ENCODE measurements around the gene TXNDC2.
A peak's percentile ranks its signal among the peaks of the same experiment; 100 is the strongest.

The TXNDC2 gene

DNA sequence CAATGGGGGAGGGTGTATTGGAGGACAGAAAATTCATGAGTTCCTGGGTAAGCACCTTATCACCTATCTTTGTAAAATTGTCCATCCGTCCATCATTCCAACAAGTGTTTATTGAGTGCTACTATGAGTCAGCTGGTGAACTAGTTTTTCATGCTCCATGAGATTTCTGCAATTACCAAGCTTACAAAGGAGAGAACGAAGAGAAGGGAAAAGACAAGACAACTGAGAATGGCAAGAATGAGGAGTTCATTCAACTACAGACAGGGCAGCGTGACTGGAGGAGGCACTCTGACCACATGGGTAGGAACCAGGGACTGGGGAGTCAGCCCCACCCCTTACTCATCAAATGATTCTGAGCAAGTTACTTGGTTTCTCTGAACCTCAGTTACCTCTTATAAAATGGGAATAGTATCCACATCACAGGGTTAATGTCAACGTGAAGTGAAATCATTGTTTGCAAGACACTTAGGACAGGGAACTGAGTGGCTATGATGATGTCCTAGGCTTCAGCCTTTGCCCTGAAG lies 18.6 kb upstream of the TXNDC2 start:
- DNase-seq (ENCODE audit: low read depth) = no peak
- H3K4me3 ChIP-seq (ENCODE audit: low read length) = no peak overlapping the region
- TF ChIP-seq, protein P1, sequence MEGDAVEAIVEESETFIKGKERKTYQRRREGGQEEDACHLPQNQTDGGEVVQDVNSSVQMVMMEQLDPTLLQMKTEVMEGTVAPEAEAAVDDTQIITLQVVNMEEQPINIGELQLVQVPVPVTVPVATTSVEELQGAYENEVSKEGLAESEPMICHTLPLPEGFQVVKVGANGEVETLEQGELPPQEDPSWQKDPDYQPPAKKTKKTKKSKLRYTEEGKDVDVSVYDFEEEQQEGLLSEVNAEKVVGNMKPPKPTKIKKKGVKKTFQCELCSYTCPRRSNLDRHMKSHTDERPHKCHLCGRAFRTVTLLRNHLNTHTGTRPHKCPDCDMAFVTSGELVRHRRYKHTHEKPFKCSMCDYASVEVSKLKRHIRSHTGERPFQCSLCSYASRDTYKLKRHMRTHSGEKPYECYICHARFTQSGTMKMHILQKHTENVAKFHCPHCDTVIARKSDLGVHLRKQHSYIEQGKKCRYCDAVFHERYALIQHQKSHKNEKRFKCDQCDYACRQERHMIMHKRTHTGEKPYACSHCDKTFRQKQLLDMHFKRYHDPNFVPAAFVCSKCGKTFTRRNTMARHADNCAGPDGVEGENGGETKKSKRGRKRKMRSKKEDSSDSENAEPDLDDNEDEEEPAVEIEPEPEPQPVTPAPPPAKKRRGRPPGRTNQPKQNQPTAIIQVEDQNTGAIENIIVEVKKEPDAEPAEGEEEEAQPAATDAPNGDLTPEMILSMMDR (conservative IDR thresholded peaks at IDR 0.05; ENCODE audit: low read depth, low read length) = no peak

DNA sequence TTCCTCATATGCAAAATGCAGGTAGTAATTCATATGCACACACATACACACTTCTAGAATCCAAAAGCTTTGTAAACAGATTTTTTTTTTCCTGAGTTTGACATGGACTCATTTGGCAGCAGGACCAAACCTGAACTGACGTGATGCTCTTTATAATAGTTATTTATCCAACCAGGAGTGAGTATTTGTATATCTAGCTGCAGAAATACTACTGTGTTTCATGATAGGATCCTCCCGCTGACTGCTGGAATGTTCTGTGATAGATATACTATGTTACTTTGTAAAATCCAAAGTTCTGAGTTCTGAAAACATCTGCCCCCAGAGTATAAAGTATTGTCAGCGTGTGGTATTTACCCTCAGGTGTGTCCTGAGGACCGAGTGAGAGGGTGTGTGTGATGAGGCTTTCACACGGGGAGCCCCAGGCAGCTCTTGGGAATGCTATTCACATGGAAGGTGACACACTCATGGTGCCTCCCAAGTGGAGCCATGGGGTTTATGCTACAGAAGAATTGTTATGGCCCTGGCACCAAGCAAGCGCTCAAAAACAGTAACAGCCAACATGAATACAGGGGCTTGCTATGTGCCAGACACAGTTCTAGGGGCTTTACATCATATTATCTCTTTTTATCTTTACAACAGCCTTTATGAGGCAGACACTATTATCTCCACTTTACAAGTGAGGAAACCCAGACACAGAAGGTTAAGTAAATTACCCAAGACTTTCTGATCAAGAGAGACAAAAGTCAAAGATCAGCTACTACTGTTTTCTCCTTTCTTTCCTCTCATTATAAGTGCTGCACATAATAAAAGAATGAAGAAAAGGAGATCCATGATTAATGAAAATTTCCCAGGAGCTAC lies 16.7 kb upstream of the TXNDC2 start:
- no peak overlapping the region for H3K4me3 ChIP-seq (ENCODE audit: low read length)
- TF ChIP-seq, protein P1 (conservative IDR thresholded peaks at IDR 0.05; ENCODE audit: low read depth, low read length) = no peak
- no peak for DNase-seq (ENCODE audit: low read depth)

DNA sequence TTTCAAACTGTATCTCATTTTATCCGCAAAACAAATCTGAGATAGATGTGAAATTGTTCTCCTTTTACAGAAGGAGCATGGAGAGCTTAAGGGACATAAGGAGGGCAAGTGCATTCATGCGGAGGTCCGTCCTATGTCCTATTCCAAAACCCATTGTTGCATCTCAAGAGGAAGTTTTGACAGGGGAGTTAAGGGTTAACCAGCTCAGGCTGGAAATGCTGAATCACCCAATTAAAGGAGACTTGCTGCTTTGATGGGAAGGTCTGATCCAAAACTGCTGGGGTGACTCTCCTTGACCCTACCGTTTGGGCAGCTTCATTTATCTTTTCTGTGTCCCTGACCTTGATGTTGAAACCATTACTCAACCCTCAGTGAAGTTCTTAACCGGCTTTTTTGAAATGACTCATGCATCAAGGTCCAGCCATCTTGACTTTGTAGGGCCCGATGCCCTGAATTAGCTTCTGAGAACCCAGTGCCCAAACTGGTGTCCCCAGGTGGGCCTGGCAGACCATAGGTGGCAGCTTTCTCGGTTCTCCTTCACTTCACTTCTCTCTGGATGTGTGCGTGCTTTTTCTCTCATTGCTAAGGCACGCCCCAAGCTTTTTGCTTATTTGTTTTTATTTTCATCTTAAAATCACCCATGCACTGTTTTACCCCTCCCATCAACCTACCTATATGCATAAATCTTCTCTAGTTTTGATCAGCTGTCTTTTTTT lies 15.9 kb upstream of the TXNDC2 start:
- TF ChIP-seq, protein P1 (conservative IDR thresholded peaks at IDR 0.05; ENCODE audit: low read depth, low read length) = no peak
- H3K4me3 ChIP-seq (ENCODE audit: low read length) = no peak overlapping the region
- DNase-seq (ENCODE audit: low read depth) = peak; percentile 12

DNA sequence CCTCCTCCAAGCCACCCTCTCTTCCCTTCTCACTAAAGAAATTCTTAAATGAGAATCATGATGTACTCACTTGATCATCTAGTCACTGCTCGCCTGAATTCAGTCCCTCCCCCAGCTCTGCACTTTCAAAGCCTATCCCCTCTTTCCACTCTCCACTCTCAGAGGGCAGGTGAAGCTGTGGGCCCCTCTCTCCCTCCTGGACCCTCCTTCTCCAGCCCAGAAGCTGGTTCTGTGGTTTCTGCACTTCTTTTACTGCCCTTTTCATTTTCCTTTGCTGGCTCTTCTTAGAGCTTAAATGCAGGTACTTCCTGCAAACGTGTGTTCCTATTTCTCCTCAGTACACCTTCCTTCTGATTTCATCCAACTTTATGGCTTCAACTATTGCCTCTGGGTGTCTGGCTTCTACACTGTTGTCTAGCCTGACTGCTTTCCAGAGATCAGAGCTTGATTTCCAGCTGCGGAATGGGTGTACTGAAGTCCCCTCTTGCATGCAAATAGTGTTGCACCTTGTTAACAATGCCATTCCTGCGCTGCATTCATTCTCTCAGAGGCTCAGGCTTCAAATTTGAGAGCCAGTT lies 15.3 kb upstream of the TXNDC2 start:
- TF ChIP-seq, protein P1 (conservative IDR thresholded peaks at IDR 0.05; ENCODE audit: low read depth, low read length) = no peak
- no peak overlapping the region for H3K4me3 ChIP-seq (ENCODE audit: low read length)
- DNase-seq (ENCODE audit: low read depth) = no peak

DNA sequence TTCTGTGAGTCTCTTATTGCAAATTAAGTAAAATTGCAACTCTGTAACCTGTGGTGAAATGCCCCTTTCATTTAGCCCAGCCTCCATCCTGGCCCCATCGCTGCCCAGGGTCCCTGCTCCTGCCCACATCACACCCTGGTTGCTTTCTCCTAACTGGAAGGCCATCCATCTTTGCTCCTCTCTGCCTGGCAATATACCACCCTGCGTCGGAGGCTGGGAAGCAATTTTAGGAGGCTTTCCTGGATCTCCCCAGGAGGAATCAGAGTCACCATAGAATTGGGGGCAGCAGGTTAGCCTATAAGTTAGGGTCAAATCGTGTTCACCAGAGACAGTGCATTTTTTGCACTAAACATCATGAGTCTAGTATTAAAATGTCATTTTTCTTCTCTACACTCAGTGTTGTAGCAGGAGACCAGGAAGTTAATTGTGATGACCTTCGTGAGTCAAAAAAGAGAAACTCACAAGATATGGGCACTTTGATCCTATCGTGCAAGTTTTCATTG lies 14.5 kb upstream of the TXNDC2 start:
- DNase-seq (ENCODE audit: low read depth) = no peak
- TF ChIP-seq, protein P1 (conservative IDR thresholded peaks at IDR 0.05; ENCODE audit: low read depth, low read length) = no peak
- no peak overlapping the region for H3K4me3 ChIP-seq (ENCODE audit: low read length)

DNA sequence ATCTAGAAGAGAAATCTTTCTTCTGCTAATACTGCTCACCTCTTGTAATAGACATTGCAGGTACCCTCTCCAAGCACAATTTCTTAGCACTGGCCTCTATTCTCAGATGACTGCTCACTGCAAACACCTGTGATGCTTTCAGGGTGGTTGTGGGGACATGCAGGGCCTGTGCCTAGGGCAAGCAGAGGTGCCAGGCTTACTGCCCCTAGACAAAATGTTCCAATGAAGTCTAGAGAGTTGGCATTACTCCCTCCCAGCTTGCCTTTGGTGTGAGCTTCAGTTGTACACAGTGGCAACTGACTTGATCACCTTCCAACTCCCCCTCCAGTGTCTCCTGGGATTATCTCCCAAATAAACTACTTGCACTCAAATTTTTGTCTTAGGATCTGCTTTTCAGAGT lies 12.9 kb upstream of the TXNDC2 start:
- H3K4me3 ChIP-seq (ENCODE audit: low read length) = no peak overlapping the region
- TF ChIP-seq, protein P1 (conservative IDR thresholded peaks at IDR 0.05; ENCODE audit: low read depth, low read length) = no peak
- DNase-seq (ENCODE audit: low read depth) = no peak
